Measurements from ENCODE around the gene KBTBD8.

The KBTBD8 gene

GRCh38 chr3:66998113-66998903, at the start of gene KBTBD8:
Gene KBTBD8 (plus strand): TSS chr3:66998307. CDS start chr3:66998356, 49 bp downstream.
- DNase-seq = peak; percentile 99

DNA sequence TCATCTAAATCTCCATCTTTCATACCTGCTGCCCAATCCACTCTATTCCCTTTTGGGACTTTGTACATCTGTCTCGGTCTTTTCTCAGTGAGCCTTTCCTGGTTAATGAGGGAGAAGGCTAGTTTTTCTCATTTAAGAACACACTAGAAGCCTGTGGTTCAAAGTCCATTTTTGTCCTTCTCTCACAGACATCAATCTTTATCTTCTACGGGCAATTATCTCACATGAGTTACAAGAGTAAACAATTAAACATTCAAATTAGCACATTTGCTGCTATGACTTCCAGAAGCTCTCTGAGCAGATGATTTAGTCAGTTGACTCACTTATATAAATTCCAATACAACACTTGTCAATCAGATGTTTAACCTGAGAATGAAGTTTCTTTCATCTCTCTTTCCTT, 49.3 kb upstream of the KBTBD8 start:
- DNase-seq = no peak

DNA sequence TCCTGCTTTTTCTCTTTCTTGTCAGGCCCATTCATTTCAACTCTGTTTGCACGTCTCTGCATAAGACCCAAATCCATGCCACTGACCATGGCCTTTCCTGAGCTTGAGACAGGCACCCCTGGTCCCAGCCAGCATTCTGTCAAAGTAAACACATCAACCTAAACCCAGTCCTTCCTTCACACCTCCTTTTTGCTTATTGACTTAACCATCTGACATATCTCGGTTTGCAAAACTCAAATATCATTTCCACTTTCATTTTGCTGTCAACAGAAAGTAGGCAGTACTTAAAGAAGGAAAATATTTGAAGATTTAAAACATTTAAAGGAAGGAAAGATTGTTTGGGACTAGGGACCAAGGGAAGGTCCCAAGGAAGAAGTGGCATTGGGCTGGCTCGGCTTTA, 48.2 kb upstream of the KBTBD8 start:
- no peak for DNase-seq

- DNase-seq = no peak
Observed at GRCh38 chr3:66952357-66952756, 45.8 kb upstream of the KBTBD8 start.

DNA sequence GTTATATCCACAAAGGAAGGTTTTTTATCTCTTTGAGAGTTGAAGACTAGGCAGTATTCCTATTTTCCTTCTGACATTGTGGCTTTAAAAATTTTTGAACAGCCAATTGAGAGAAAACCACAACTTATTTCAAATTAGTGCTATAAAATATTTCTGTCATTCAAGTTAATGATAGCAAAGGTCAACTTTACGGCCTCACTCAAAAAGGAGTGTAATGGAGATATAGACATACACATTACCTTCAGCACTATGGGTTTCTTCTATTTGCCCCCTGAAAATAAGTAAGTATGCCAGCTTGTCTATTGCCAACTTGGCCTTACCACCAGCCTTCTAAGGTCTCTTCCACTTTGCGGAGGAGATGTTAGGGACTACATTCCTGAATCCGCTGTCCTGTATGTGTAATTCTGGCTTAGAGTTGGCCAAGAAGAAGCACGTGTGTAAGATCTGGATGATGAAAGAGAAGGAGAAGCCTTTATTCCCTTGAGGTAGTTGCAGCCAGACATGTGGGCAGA, 44.1 kb upstream of the KBTBD8 start:
- DNase-seq = no peak

- DNase-seq = no peak
Observed at GRCh38 chr3:66956742-66957141, 41.4 kb upstream of the KBTBD8 start.

DNA sequence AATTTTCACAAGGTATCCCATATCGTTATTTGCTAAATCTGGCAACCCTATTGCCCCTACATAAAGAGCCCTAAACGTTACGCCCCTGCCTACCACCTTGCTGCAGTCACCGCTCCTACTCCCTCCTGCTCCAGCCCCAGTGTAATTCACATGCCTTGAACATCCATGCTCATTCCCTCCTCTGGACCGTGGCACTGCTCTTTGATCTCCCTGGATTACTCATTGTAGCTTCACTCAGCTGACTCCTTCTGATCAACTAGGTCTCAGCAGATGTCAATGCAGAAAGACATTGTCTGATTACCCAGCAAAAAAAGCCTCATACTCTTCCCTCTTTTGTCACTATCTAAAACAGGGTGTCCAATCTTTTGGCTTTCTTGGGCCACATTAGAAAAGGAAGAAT, 40.7 kb upstream of the KBTBD8 start:
- DNase-seq = no peak

DNA sequence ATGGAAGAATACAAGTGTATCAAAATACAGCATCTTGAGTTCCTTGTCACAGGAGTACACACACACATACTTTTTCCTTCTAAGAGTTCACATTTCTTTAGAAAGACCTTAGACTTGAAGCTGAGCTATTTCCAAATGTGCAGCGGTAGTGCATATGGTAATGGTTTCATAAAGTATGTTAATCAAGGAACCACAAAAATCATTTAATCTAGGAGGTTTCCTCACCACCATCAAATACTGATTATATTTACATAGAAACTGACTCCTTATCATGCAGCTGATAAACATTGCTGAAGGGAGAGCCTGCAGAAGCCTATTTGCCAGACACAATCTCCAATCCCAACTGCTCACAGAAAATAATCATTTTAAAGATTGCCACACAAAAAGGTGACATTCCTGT, 40.0 kb upstream of the KBTBD8 start:
- DNase-seq = no peak

DNA sequence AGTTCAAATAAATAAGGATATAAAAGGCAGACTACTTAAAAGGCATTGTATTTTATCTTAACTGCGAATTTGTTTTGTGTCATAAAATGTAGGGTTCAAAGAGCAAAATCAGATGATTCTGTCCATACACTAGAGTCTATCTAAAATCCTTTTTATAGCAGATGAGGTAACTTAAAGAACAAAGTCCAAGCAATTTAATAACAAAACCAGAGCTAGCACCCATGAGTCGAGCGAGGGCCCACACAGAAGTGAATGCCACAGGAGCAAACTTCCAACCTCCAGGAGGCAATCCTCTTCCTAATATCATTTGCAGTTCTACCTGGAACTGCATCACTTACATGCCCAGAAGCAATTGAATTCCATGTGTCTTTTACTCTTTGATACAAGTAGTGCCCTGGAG, 35.4 kb upstream of the KBTBD8 start:
- no peak for DNase-seq

DNA sequence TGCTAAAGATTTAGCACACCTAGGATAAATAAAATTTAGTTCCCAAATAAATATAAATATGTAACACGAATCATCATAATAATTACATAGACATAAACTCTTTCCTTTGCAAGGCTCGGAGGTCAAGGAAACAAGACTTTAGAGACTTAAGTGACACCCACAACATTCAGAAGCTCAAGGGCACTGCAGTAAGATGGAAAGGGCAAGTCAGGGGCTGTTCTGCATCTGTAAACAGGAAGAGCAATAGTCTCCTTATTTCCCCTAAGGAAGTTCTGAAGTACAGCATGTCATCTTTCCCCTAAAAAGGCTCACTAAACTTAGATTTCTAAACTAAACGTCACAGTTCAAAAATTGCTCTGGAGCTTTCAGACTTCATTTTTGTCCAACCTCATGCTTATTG, 26.9 kb upstream of the KBTBD8 start:
- no peak for DNase-seq

DNA sequence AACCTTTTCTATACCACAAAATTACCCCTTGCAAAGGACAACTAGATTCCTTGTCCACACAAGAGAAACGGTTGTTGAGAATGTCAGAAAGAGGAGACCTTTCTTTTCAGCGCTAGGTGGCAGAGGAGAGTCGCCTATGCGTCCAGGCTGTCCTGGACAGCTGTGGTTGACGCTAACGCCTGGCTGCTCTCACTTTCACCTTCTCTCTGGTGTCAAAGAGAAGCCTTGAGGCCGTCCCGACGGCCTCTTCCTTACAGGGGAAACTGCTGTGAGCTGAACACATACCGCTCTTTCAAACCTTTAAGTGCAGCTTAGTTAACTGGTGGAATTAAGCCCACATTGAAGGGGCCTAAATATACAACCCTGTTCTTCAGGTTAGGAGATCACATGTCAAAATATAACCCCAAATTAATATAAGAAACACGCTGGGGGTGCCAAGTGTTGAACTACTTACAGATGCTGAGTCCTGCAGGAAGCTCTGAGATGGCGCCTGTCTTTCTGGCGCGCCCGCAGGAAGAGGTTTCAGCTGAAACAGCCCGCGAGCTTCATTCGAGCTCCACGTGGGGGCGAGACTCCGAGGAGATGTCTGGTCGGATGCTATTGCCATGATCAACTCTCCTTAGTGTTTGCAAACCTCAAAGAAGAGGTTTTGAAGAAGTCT, 26.1 kb upstream of the KBTBD8 start:
- DNase-seq = peak; percentile 70

GRCh38 chr3:66980791-66981190, 17.3 kb upstream of the KBTBD8 start:
- DNase-seq = no peak

GRCh38 chr3:66983101-66983500, 15.0 kb upstream of the KBTBD8 start:
- DNase-seq = no peak

- no peak for DNase-seq
Observed at GRCh38 chr3:66985336-66985920, 12.7 kb upstream of the KBTBD8 start.

GRCh38 chr3:66986406-66986805, 11.7 kb upstream of the KBTBD8 start:
- DNase-seq = no peak

GRCh38 chr3:66989241-66989640, 8.9 kb upstream of the KBTBD8 start:
- DNase-seq = no peak

DNA sequence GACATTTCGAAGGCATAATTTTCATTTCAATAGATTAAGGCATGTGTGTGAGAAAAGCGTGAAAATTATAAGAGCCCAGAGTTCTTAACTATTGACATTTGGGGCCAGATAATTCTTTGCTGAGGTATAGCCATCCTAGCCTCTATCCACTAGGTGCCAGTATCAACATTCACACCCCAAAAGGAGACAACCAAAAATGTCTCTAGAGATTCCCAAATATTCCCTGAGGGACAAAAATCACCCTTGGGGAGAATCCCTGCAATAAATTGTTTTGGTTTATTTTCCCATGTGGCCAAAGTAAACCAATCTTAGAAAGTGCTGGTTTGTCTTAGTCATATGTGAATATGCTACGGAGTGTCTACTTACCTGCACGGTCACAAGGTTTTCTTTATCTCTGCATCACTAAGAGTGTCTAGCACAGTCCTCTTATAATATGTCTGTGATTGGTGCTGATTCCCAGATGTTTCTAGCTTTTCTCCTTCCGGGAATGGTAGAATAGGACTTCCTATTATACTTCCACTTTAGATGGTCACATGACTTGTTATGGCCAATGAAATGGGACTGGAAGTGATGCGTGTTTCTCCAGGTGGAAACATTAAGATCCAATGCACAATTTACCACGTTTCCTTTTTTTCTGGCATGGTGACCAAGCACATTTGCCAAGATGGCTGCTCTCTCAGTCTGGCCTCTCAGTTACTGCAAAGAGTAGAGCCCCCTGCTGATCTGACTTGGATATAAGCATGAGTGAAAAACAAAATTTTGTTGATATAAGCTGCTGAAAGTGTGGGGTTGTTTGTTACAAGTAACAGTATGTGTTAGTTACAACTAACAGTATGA, 8.0 kb upstream of the KBTBD8 start:
- no peak for DNase-seq

- DNase-seq = no peak
Observed at GRCh38 chr3:66991459-66991858, 6.6 kb upstream of the KBTBD8 start.

- DNase-seq = no peak
Observed at GRCh38 chr3:66993082-66993481, 5.0 kb upstream of the KBTBD8 start.

- DNase-seq = no peak
Observed at GRCh38 chr3:66994588-66994987, 3.5 kb upstream of the KBTBD8 start.

DNA sequence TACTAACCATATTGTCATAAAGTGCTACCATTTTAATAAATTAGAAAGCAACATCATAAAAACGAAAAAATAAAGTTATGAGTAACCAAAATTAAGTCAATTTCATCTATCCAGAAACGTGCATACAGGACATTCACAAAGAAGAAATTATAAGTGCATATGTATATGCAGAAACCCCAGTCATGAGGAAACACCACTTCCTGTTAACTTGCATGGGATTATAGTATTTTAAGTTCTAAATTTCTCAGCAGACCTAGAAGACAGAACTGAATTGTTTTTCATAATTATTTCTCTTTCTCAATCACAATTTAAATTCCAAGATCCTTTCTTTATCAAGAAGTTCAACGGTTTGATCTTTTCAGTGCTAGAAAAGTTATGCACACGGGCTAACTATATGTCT, 1.4 kb upstream of the KBTBD8 start:
- no peak for DNase-seq

DNA sequence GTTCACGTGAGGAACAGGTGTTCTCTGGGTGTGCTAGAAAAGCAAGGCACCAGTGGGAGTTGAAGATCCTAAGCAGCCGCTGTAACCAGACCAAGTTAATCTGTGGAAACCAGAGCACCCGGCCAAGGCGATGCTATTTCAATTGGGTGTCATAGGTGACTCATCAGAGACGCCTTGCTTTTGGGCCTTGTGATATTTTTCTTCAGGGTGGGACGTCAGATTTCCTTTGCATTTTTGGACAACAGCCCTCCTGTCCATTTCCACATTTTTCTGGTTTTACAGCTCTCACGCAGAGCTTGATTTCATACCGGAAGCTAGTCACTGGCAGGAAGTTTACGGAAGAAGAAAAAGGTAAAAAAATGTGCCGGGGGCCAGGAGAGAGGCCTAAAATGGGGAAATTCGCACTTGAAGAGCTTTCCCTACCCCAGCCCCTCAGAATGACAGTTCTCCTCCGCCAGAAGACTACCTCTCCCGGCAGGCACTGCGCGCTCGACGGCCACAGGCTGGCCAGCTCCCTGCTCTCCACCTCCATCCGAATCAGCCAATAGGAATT, 471 bp upstream of the KBTBD8 start:
- no peak for DNase-seq

DNA sequence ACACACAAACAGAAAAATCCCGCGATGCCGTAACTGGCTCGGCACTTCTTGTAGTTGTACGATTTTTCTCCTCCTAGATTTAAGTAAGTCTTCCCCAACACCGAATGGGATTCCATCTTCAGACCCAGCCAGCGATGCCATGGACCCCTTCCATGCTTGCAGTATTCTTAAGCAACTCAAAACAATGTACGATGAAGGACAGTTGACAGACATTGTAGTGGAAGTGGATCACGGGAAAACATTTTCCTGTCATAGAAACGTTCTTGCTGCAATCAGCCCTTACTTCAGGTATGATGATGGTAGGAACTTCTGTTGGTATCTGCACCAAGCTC, 763 bp downstream of the KBTBD8 start:
- DNase-seq = no peak

All from CD4-positive, alpha-beta T cell treated with Interleukin-15 for 1 hour (primary cell).